SK-MEL-5 (cell line): ENCODE data around the gene STK17B. TPM values are rescaled to one million over a fixed set of nuclear protein-coding genes. Genes with fewer than 3 reads are reported as not detected.
"Not testable (repeated sequence)": the region's sequence is repeated elsewhere in the genome, so short reads cannot be mapped to it uniquely, and the experiment has no call there.

Source experiments
- DNase-seq: peaks from one replicate; pipeline ENCODE4 v3.0.0-alpha.2; 2016; ENCODE audit warnings: low read depth, low spot score
- in situ Hi-C: cut with HindIII; loops from 2 replicates; pipeline ENCODE4 v1.10.0; 2016; ENCODE audit warnings: low sequenced_read_pairs, high pct_unique_total_duplicates, low pct_unique_long_range_greater_than_20kb
- total RNA-seq: library from RNA; depleted of rRNA; stranded (reverse); fragments of >200 nt; shearing (Covaris generic); gene quantifications from 2 replicates; pipeline ENCODE4 v1.2.3, GENCODE V29; 2014

The STK17B gene
- total RNA-seq, 1 experiment from 2014 or later = 6.7 TPM

DNA sequence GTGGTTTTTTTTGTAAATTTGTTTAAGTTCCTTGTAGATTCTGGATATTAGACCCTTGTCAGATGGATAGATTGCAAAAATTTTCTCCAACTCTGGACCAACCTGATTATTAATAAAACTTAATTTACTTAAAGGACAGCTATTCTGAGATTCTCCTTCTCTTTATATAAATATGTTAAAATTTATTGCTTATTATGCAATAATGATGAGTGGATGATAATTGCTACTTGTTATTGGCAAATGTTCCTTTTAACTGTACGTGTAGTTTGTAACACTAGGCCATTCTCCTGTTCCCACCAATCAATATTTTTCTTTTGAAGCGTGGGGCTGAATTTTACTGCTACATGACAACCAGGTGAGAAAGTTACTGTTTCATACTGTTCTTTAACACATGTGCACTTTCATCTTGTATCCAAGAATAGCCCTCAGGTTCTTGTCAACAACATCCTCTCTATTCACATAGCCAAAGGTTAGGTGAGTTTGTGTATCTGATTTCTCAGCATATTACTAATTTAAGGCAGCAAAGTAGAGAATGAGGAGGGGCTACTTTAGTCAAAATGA, 16.6 kb upstream of the STK17B start:
- in situ Hi-C loops = no loop called here
- DNase-seq = no peak

- in situ Hi-C loops, DNase-seq: not testable (repeated sequence)
These were observed 15.9 kb upstream of the STK17B start for GRCh38 chr2:196187175-196187700.

- in situ Hi-C loops = no loop called here
- no peak for DNase-seq
These were observed 15.0 kb upstream of the STK17B start for GRCh38 chr2:196186266-196186980.

GRCh38 chr2:196184921-196185320, 13.5 kb upstream of the STK17B start:
- in situ Hi-C loops = no loop called here
- no peak for DNase-seq

DNA sequence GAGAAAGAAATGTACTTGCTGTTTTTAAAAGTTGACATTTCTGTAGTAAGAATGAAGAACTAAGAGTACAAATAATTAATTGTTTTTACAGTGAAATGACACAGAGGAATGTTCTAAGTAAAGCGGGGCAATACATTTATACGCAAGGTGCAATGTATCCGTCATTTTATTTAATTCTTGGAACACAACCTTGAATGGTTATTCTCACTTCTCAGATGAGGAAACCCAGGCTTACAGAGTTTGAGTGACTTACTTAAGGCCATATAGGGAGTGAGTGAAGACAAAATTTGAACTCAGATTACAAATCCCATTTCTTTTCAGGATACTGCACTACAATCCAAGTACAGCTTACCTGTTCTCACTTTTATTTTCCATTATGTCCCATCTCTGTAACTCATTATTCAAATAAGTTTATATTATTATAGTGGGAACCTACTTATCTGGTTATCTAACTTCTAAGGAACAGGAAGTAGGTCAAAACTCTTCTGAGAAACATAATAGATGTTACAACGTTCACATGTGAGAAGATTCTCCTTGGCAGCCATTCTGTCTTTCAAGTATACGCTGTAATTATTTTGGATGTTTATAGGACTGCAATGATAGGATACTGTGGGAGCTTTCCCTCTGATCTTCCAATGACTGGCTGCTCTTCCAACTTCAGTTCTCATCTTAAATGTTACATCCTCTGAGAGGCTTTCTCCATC, 12.3 kb upstream of the STK17B start:
- no peak for DNase-seq
- in situ Hi-C loops = no loop called here

DNA sequence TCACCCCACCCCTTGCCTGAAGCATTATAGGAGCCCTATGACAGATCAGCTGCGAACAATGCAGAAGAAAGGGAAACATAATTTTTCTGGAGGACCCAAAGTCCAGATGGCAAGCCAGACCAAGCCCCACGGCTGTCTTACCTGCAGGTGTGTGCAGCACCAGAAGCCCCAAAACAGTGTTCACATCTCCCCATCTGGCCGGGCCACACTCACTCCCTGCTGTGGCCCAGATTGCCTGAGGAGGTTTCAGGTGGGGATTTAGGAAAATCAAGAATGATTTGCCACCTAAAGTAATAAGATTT, 11.7 kb upstream of the STK17B start:
- no peak for DNase-seq
- in situ Hi-C loops = no loop called here

DNA sequence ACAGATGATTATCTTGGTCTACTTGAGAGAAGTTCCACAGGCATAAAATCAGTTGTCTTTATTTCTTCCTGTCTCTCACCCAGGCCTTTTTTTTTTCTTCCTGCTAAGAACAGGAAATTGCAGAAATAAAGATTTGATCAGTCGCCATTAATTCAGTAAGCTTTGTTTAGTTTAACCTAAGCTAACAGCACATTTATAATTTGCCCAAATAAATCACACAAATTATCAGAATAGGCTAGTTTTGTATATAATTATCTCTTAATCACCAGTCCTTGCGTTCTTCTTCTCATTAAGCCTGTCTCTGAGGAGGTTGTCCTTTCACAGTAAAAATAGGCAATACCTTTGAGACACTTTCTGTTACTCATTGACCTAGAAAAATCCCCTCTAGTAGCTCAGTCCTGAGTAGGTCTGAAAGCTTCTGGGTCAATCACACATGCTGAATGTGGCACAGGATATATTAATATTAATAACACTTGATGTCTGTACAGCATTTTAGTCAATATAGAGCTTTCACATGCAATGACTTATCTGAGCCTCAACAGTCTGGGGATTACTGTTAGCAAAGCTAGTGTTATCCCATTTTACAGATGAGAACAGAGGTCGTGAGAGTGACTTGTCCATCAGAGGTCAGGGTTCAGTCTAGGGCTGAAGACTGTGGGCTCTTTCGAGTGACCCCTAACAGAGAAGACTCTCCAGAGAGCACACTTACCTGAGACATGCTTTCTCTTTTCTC, 11.2 kb upstream of the STK17B start:
- in situ Hi-C loops = no loop called here

DNA sequence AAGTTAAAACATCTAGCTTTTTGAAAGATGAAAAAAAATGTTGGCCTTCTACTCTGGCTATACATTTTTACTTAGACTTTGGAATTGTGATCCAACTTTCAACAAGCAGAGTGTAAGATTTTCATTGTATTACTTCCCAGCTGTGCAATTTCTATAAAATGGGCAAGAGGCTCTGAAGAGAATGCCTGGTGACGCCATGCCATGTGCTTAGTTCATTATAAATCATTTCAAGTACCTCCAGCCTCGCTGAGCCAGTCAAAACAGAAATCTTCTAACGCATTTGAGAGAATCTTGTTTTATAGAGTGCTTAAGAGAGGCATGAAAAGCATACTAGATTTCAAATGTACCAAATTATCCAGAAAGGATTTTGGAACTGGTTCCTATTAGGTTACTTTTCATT, 10.1 kb upstream of the STK17B start:
- DNase-seq = no peak
- in situ Hi-C loops = no loop called here

More for the DNA sequence above, 11.2 kb upstream of the STK17B start:
- no peak for DNase-seq

- no peak for DNase-seq
- in situ Hi-C loops = no loop called here
These were observed 5.7 kb upstream of the STK17B start for GRCh38 chr2:196177124-196177523.

DNA sequence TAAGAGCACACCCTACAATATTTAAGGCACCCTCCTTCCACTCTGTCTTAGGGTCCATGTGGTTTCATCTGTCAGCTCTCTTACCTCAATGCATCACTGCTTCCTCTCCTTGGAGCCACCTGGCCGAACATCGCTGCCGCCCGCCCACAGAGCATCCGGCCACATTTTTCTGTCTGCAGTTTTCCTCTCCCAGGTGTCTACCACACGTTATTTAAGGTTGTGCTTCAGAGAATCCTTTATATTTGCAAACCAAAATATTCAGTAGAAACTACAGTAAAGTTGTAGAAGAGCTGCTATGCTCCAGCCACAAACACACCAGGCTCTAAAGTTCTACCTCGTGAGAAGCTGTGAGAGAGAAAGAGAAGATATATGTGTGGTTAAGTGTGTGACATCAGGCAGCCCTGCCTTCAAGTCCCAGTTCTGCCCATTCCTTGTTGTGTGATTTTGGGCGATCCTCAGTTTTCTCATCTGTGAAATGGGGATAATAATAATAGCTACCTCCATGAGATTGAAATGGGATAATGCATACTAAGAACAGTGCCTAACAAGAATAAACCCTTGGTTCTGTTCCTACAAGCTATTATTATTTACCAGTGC, 4.9 kb upstream of the STK17B start:
- in situ Hi-C loops = no loop called here
- no peak for DNase-seq

- in situ Hi-C loops = no loop called here
- no peak for DNase-seq
These were observed 3.0 kb upstream of the STK17B start for GRCh38 chr2:196174404-196174803.

- in situ Hi-C loops = no loop called here
- no peak for DNase-seq
These were observed 2.1 kb upstream of the STK17B start for GRCh38 chr2:196173505-196173904.

GRCh38 chr2:196172951-196173350, 1.6 kb upstream of the STK17B start:
- no peak for DNase-seq
- in situ Hi-C loops = no loop called here

GRCh38 chr2:196171946-196172345, 568 bp upstream of the STK17B start:
- in situ Hi-C loops = no loop called here
- no peak for DNase-seq

DNA sequence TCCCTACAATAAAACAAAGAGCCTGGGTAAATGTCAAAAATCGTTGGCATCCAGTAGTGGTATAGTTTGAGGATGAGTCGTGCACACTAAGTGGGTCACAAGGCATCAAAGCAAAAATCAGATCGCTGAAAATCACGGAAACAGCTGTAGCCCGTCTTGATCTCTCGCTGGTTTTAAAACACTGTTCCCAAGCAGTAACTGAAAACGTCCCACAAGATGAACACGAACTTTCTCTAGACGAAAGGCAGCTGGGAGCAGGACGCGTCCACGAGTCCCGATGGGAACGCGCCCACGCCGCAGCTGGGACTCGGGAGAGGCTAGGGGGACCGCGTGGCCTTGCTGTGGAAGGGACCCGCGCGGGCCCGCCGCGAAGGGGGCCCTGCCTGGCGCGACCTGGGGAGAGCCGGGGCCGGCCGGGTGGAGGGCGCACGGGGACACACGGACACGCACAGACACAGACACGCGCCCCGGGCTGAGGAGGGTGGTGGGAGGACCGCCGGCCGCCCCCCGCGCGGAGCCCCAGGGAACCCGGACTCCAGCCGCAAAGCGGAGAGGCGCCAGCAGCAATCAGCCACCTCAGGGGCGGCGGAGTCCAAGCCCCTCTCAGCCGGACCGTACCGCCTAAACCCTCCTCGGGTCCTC, 651 bp downstream of the STK17B start:
- in situ Hi-C loops = no loop called here
- peak; percentile 42 for DNase-seq

DNA sequence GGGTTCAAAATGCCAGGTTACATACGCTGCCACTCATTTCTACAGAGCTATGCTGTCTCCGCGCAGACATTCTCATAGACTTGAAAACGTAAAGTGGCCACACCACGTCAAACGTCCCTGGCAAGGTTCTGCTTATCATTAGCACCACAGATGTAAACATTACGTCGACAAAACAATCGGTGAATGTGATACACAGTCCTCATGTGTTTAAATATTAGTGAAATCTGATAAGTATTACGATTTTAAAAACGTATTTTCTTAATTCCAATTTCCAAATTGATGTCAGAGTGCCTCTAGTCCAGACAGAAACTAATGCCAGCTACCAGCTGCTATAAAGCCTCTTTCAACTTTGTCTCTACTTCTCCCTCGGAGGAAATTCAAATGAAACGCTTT, 1.2 kb downstream of the STK17B start:
- in situ Hi-C loops = no loop called here
- peak; percentile 50 for DNase-seq

DNA sequence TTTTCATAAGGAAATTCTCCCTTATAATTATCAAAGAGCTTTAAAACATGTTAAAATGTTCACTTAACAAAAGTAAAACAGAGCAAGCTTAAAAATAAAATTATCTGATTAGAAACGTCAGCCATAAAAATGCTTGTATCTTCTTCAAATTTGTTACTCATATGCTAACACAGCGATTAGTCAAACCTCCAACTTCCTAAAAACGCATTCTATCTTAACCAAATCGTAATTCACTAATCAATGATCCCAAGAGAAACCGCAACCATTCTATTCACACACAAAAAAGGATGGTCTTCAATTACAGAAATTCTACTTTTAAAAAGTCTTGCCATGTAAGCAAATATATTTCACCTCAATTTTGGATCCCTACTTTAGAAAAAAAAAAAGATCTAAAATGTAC, 1.9 kb downstream of the STK17B start:
- no peak for DNase-seq
- in situ Hi-C loops = no loop called here

DNA sequence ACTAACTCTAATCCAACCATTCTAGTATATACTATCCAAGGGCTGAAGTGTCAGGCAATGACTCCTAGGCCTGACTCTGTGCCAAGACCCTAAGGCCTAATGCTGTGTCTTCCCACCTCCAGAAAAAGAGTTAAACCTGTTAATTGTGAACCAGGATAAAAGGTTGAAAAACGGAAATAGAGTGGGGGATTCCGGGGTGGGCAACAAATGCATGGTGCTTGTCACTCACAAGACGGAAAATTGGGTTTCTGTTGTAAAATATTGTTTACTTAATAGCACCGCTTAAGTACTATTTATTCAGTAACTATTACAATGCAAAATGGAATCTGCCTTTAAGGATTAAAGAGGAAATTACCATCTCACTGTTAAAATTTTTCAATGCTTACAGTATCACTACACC, 3.2 kb downstream of the STK17B start:
- DNase-seq = no peak
- in situ Hi-C loops = no loop called here
